Measurements from ENCODE around the gene ZFYVE28. TPM values are rescaled to one million over a fixed set of nuclear protein-coding genes. Genes with fewer than 3 reads are reported as not detected.

Gene ZFYVE28
- total RNA-seq, 1 experiment from 2014 or later, result 0.82 TPM

DNA sequence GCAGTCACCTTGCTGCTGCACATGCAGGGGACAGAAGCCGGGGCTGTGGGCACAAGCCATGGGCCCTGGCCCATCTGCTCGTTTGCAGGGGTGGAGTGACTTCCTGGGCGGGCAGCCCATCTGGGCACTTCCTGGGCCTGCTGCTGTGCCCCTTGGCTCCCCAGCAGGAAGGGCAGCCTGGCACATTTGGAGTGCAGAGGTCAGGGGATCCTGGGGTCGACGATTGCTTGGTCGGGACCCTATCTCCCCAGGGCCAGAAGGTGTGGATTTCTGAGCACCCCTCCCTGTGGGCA lies 145.7 kb downstream of the ZFYVE28 start:
- H3K27me3 ChIP-seq (replicated peaks; ENCODE audit: control insufficient read depth, insufficient read depth, low read length), result no peaks in the 10 kb centered on the region; the same call in 1 of the 2 replicates

GRCh38 chr4:2272026-2272827 lies 146.2 kb downstream of the ZFYVE28 start:
- Mint-ChIP-seq H3K27ac (ENCODE audit: unreplicated experiment) (no peak overlapping the region), H3K9me3 (ENCODE audit: unreplicated experiment) (no peaks in the 10 kb centered on the region), H3K27me3 (ENCODE audit: insufficient read depth, unreplicated experiment) (no peaks in the 10 kb centered on the region), H3K36me3 (ENCODE audit: insufficient read depth, unreplicated experiment) (no peaks in the 10 kb centered on the region), H3K4me1 (ENCODE audit: low read depth, unreplicated experiment) (peaks cover 9% of the 10 kb centered on the region), H3K4me3 (ENCODE audit: unreplicated experiment) (no peak overlapping the region)
- Histone ChIP-seq H3K4me1 (no peaks in the 10 kb centered on the region), H3K9me3 (no peaks in the 10 kb centered on the region), H3K27me3 (replicated peaks; ENCODE audit: control insufficient read depth, insufficient read depth, low read length) (no peaks in the 10 kb centered on the region; the same call in 1 of the 2 replicates), H3K4me3 (ENCODE audit: low read depth, low read length) (no peak overlapping the region), H3K36me3 (ENCODE audit: control insufficient read depth, insufficient read depth, low read length) (no peaks in the 10 kb centered on the region)
- no peak for DNase-seq
- BruUV-seq (replicated peaks), result no TSS peak
- intact Hi-C loops (cut with micrococcal nuclease; ENCODE audit: unreplicated experiment), result no loop called here
- TF ChIP-seq, protein P1, sequence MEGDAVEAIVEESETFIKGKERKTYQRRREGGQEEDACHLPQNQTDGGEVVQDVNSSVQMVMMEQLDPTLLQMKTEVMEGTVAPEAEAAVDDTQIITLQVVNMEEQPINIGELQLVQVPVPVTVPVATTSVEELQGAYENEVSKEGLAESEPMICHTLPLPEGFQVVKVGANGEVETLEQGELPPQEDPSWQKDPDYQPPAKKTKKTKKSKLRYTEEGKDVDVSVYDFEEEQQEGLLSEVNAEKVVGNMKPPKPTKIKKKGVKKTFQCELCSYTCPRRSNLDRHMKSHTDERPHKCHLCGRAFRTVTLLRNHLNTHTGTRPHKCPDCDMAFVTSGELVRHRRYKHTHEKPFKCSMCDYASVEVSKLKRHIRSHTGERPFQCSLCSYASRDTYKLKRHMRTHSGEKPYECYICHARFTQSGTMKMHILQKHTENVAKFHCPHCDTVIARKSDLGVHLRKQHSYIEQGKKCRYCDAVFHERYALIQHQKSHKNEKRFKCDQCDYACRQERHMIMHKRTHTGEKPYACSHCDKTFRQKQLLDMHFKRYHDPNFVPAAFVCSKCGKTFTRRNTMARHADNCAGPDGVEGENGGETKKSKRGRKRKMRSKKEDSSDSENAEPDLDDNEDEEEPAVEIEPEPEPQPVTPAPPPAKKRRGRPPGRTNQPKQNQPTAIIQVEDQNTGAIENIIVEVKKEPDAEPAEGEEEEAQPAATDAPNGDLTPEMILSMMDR (IDR thresholded peaks at IDR 0.05; ENCODE audit: insufficient read depth in 1 of 2, low read depth in 1 of 2, low read length in 1 of 2, severe bottlenecking in 1 of 2, unreplicated experiment in 1 of 2), result no peak
- POLR2A ChIA-PET, result no interaction called here
- CTCF ChIA-PET, result no interaction called here

More for the DNA sequence above, 145.7 kb downstream of the ZFYVE28 start:
- ChIA-PET POLR2A (no interaction called here), CTCF (no interaction called here)
- intact Hi-C loops (cut with micrococcal nuclease; ENCODE audit: unreplicated experiment), result no loop called here
- Histone ChIP-seq H3K4me3 (ENCODE audit: low read depth, low read length) (no peak overlapping the region), H3K9me3 (no peaks in the 10 kb centered on the region), H3K4me1 (no peaks in the 10 kb centered on the region), H3K36me3 (ENCODE audit: control insufficient read depth, insufficient read depth, low read length) (no peaks in the 10 kb centered on the region)
- no peaks in the 10 kb centered on the region for H3K36me3 Mint-ChIP-seq (ENCODE audit: insufficient read depth, unreplicated experiment)
- TF ChIP-seq, protein P1 (IDR thresholded peaks at IDR 0.05; ENCODE audit: insufficient read depth in 1 of 2, low read depth in 1 of 2, low read length in 1 of 2, severe bottlenecking in 1 of 2, unreplicated experiment in 1 of 2), result no peak
- H3K4me1 Mint-ChIP-seq (ENCODE audit: low read depth, unreplicated experiment), result peaks cover 9% of the 10 kb centered on the region
- BruUV-seq (replicated peaks), result no TSS peak
- no peak for DNase-seq
- H3K4me3 Mint-ChIP-seq (ENCODE audit: unreplicated experiment), result no peak overlapping the region
- H3K27ac Mint-ChIP-seq (ENCODE audit: unreplicated experiment), result no peak overlapping the region
- H3K27me3 Mint-ChIP-seq (ENCODE audit: insufficient read depth, unreplicated experiment), result peaks cover 2% of the 10 kb centered on the region
- no peaks in the 10 kb centered on the region for H3K9me3 Mint-ChIP-seq (ENCODE audit: unreplicated experiment)

GRCh38 chr4:2271279-2272025 lies 147.0 kb downstream of the ZFYVE28 start:
- Mint-ChIP-seq H3K27me3 (ENCODE audit: insufficient read depth, unreplicated experiment) (no peaks in the 10 kb centered on the region), H3K4me1 (ENCODE audit: low read depth, unreplicated experiment) (peaks cover 9% of the 10 kb centered on the region), H3K9me3 (ENCODE audit: unreplicated experiment) (no peaks in the 10 kb centered on the region), H3K36me3 (ENCODE audit: insufficient read depth, unreplicated experiment) (no peaks in the 10 kb centered on the region), H3K4me3 (ENCODE audit: unreplicated experiment) (no peak overlapping the region), H3K27ac (ENCODE audit: unreplicated experiment) (no peak overlapping the region)
- POLR2A ChIA-PET, result no interaction called here
- Histone ChIP-seq H3K9me3 (no peaks in the 10 kb centered on the region), H3K4me3 (ENCODE audit: low read depth, low read length) (no peak overlapping the region), H3K36me3 (ENCODE audit: control insufficient read depth, insufficient read depth, low read length) (no peaks in the 10 kb centered on the region), H3K27me3 (replicated peaks; ENCODE audit: control insufficient read depth, insufficient read depth, low read length) (no peaks in the 10 kb centered on the region; the same call in 1 of the 2 replicates), H3K4me1 (no peaks in the 10 kb centered on the region)
- DNase-seq, result no peak
- intact Hi-C loops (cut with micrococcal nuclease; ENCODE audit: unreplicated experiment), result no loop called here
- CTCF ChIA-PET, result no interaction called here
- BruUV-seq (replicated peaks), result no TSS peak
- TF ChIP-seq, protein P1 (IDR thresholded peaks at IDR 0.05; ENCODE audit: insufficient read depth in 1 of 2, low read depth in 1 of 2, low read length in 1 of 2, severe bottlenecking in 1 of 2, unreplicated experiment in 1 of 2), result no peak

Measured in Caco-2 (cell line).